Measurements from ENCODE around the gene IRX4.

DNA sequence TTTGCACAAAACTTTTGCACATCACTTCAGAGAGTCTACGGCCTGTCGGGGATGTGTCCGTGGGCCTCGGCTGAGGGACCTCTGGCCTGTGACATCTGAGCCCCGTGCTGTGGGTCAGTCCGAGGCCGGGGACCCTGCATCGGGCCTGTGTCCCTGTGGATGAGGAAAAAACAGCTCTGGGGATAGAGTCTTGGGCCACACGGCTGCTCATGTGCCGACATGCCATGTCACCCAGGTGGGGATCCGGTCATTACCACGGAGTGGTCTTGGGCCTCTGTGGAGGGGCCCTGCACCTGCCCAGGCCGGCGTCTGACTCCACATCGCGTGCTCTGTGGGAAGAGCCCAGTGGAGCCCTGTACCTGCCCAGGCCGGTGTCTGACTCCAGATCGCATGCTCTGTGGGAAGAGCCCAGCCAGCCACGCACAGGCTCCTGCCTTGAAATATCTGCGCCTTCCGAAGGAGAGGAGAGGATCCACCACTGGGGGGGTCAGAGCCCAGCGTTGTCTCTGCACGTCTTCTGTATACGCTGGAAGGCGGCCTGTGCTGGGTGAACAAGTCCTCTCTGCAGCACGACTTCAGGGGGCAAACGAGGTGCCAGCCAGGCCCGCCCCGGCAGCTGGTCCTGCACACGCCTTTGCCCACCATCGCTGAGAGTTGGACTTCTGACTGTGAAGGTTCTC is 27.5 kb upstream of the IRX4 start:
- TF ChIP-seq, protein P1, sequence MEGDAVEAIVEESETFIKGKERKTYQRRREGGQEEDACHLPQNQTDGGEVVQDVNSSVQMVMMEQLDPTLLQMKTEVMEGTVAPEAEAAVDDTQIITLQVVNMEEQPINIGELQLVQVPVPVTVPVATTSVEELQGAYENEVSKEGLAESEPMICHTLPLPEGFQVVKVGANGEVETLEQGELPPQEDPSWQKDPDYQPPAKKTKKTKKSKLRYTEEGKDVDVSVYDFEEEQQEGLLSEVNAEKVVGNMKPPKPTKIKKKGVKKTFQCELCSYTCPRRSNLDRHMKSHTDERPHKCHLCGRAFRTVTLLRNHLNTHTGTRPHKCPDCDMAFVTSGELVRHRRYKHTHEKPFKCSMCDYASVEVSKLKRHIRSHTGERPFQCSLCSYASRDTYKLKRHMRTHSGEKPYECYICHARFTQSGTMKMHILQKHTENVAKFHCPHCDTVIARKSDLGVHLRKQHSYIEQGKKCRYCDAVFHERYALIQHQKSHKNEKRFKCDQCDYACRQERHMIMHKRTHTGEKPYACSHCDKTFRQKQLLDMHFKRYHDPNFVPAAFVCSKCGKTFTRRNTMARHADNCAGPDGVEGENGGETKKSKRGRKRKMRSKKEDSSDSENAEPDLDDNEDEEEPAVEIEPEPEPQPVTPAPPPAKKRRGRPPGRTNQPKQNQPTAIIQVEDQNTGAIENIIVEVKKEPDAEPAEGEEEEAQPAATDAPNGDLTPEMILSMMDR (IDR thresholded peaks at IDR 0.05): no peak
- TF ChIP-seq POLR2A (IDR thresholded peaks at IDR 0.05): no peak
